HEK293T (cell line): ENCODE data around the gene MN1.

Experiments
- ARNT ChIP-seq: fragments of 450-650 bp; IDR thresholded peaks from 2 replicates; pipeline ENCODE4 v1.6.1; 2017; ENCODE audit warnings: mild to moderate bottlenecking
- BHLHE40 ChIP-seq: fragments of 450-650 bp; IDR thresholded peaks from 2 replicates; pipeline ENCODE4 v1.6.1; 2016; ENCODE audit warnings: mild to moderate bottlenecking, moderate library complexity, borderline replicate concordance
- ELF4 ChIP-seq: fragments of 450-650 bp; IDR thresholded peaks from 2 replicates; pipeline ENCODE4 v1.6.1; 2017; ENCODE audit warnings: antibody characterized with exemption
- FOXA1 ChIP-seq: fragments of 450-650 bp; IDR thresholded peaks from 2 replicates; pipeline ENCODE4 v1.6.1; 2016; ENCODE audit warnings: mild to moderate bottlenecking
- FOXK2 ChIP-seq: fragments of 450-650 bp; IDR thresholded peaks from 2 replicates; pipeline ENCODE4 v1.6.1; 2016; ENCODE audit warnings: mild to moderate bottlenecking
- FOXM1 ChIP-seq: fragments of 450-650 bp; IDR thresholded peaks from 2 replicates; pipeline ENCODE4 v1.6.1; 2017; ENCODE audit warnings: mild to moderate bottlenecking, borderline replicate concordance
- HDGF ChIP-seq: fragments of 450-650 bp; IDR thresholded peaks from 2 replicates; pipeline ENCODE4 v1.6.1; 2017; ENCODE audit warnings: antibody characterized with exemption, borderline replicate concordance
- L3MBTL2 ChIP-seq: fragments of 450-650 bp; conservative IDR thresholded peaks from 2 replicates; pipeline ENCODE4 v1.6.1; 2016; ENCODE audit warnings: mild to moderate bottlenecking
- LEF1 ChIP-seq: fragments of 450-650 bp; IDR thresholded peaks from 2 replicates; pipeline ENCODE4 v1.6.1; 2017; ENCODE audit warnings: mild to moderate bottlenecking, borderline replicate concordance
- NFRKB ChIP-seq: fragments of 450-650 bp; IDR thresholded peaks from 2 replicates; pipeline ENCODE4 v1.6.1; 2016; ENCODE audit warnings: mild to moderate bottlenecking, moderate library complexity
- SP1 ChIP-seq: fragments of 450-650 bp; IDR thresholded peaks from 2 replicates; pipeline ENCODE4 v1.6.1; 2017
- SUZ12 ChIP-seq: fragments of 450-650 bp; IDR thresholded peaks from 2 replicates; pipeline ENCODE4 v1.6.1; 2016; ENCODE audit warnings: mild to moderate bottlenecking
- TARDBP ChIP-seq: fragments of 450-650 bp; IDR thresholded peaks from 2 replicates; pipeline ENCODE4 v1.6.1; 2016
- ZNF384 ChIP-seq: fragments of 450-650 bp; IDR thresholded peaks from 2 replicates; pipeline ENCODE4 v1.6.1; 2016

DNA sequence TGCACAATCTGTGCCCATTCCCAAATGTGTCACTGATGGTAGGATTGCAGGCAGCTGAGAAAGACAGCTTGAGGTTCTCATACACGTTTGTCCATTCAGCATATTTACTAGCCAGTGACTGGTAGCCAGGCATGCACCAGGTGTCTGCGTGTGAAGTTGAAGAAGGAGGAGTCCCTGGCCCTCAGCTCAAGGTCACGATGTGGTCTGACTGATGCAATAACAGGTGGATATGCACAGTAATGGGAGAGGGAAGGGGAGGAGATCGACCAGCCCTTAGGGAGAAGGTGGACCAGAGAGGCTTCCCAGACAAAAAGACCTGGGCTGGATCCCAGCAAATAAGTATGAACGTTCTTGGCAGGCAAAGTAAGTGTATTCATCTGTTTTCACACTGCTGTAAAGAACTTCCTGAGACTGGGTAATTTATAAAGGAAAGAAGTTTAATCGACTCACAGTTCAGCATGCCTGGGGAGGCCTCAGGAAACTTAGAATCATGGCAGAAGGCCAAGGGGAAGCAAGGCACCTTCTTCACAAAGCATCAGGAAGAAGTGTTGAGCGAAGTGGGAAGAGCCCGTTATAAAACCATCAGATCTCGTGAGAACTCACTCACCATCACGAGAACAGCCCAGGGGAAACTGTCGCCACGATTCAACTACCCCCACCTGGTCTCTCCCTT lies 96.0 kb downstream of the MN1 start:
- TF ChIP-seq ELF4 (no peak), SP1 (no peak), TARDBP (no peak), NFRKB (no peak), FOXM1 (no peak), FOXA1 (no peak), FOXK2 (no peak), LEF1 (no peak), SUZ12 (no peak), HDGF (no peak), ARNT (no peak), L3MBTL2 (no peak), BHLHE40 (no peak), ZNF384 (no peak)
